Erythroblast (primary cell): ENCODE results near the gene GNRH2.

ENCODE experiments used
- GATA1 ChIP-seq: IDR thresholded peaks from 2 replicates; pipeline ENCODE4 v1.6.1; 2011; ENCODE audit warnings: low read depth, mild to moderate bottlenecking, control low read depth, low read length, moderate library complexity
- POLR2A ChIP-seq: IDR thresholded peaks from 2 replicates; pipeline ENCODE4 v1.6.1; 2011; ENCODE audit warnings: mild to moderate bottlenecking, low read length

DNA sequence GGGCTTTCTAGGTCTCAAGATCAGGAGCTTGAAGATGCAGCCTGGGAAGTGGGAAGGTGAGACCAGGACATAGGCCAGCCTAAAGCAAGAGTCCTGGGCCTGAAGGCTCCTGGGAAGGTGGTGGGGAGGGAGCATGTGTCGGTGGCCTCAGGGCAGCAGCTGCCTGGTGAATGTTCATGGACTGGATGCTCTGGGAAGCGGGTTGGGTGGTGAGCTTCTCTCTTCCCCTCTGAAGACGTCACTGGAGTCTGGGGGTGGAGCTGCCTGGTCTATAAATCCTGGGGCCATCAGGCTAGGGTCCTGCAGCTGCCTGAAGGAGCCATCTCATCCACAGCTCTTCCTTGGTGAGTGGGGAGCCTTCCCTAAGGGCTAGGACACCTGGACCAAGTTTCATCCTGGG lies at the start of gene GNRH2:
- no peak for TF ChIP-seq POLR2A
- no peak for TF ChIP-seq GATA1
